Mesothelial cell of epicardium (in vitro differentiated cells): ENCODE results near the gene IFIT1. TPM values are rescaled to one million over a fixed set of nuclear protein-coding genes. Genes with fewer than 3 reads are reported as not detected.
"Not testable (repeated sequence)": the region's sequence is repeated elsewhere in the genome, so short reads cannot be mapped to it uniquely, and the experiment has no call there.

Source experiments
- DNase-seq, 2 experiments: peaks; one replicate each; pipeline ENCODE4 v3.0.0; 2021; ENCODE audit warnings: low spot score in 2 of 2; ENCODE audit not compliant: unreplicated experiment in 2 of 2
- H3K27ac Mint-ChIP-seq: 2 replicates; pipeline ENCODE4 v1.8.0; 2021; ENCODE audit warnings: mixed read lengths
- H3K27me3 Mint-ChIP-seq: 2 replicates; pipeline ENCODE4 v1.8.0; 2021; ENCODE audit warnings: low read depth, mixed read lengths
- H3K36me3 Mint-ChIP-seq: 2 replicates; pipeline ENCODE4 v1.8.0; 2021; ENCODE audit warnings: mixed read lengths
- H3K4me1 Mint-ChIP-seq: 2 replicates; pipeline ENCODE4 v1.8.0; 2021; ENCODE audit warnings: mixed read lengths
- H3K4me3 Mint-ChIP-seq: 2 replicates; pipeline ENCODE4 v1.8.0; 2021; ENCODE audit warnings: mild to moderate bottlenecking, moderate library complexity, mixed read lengths
- H3K9me3 Mint-ChIP-seq: 2 replicates; pipeline ENCODE4 v1.8.0; 2021; ENCODE audit warnings: mixed read lengths
- total RNA-seq: library from RNA; stranded (reverse); gene quantifications from 3 replicates; pipeline ENCODE4 v1.2.1, GENCODE V29; 2021
- TF ChIP-seq, protein P1 (sequence below): fragments of 200-600 bp; sonication (generic); IDR thresholded peaks from one replicate; pipeline ENCODE4 v1.5.0; 2021; ENCODE audit warnings: antibody characterized with exemption; ENCODE audit not compliant: unreplicated experiment

Gene IFIT1
- total RNA-seq, 1 donor from 2014 or later = 44.1 TPM

DNA sequence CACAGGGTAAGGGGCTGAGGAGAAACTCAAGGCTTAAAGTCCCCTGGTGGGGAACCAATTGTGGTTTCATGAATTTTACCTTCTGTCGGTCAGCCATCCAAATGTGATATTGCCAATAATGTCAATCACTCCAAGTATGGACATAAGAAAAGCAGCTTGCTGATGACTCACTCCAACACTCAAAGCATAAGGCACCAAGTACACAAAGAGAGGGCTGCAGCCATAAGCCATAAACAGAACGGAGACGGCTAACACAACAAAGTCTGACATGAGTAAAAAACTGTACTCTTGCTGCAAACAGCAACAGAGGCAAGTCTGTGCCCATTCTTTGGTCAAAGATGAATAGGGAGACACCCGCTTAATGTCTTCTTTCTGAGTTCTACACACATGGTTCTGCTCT lies 46.1 kb downstream of the IFIT1 start:
- Mint-ChIP-seq H3K4me3 (no peak overlapping the region), H3K27ac (no peak overlapping the region), H3K27me3 (peaks cover 2% of the 10 kb centered on the region), H3K36me3 (peaks cover under 1% of the 10 kb centered on the region), H3K4me1 (no peaks in the 10 kb centered on the region), H3K9me3 (peaks cover under 1% of the 10 kb centered on the region)
- no peak for DNase-seq
- TF ChIP-seq, protein P1, sequence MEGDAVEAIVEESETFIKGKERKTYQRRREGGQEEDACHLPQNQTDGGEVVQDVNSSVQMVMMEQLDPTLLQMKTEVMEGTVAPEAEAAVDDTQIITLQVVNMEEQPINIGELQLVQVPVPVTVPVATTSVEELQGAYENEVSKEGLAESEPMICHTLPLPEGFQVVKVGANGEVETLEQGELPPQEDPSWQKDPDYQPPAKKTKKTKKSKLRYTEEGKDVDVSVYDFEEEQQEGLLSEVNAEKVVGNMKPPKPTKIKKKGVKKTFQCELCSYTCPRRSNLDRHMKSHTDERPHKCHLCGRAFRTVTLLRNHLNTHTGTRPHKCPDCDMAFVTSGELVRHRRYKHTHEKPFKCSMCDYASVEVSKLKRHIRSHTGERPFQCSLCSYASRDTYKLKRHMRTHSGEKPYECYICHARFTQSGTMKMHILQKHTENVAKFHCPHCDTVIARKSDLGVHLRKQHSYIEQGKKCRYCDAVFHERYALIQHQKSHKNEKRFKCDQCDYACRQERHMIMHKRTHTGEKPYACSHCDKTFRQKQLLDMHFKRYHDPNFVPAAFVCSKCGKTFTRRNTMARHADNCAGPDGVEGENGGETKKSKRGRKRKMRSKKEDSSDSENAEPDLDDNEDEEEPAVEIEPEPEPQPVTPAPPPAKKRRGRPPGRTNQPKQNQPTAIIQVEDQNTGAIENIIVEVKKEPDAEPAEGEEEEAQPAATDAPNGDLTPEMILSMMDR = no peak

DNA sequence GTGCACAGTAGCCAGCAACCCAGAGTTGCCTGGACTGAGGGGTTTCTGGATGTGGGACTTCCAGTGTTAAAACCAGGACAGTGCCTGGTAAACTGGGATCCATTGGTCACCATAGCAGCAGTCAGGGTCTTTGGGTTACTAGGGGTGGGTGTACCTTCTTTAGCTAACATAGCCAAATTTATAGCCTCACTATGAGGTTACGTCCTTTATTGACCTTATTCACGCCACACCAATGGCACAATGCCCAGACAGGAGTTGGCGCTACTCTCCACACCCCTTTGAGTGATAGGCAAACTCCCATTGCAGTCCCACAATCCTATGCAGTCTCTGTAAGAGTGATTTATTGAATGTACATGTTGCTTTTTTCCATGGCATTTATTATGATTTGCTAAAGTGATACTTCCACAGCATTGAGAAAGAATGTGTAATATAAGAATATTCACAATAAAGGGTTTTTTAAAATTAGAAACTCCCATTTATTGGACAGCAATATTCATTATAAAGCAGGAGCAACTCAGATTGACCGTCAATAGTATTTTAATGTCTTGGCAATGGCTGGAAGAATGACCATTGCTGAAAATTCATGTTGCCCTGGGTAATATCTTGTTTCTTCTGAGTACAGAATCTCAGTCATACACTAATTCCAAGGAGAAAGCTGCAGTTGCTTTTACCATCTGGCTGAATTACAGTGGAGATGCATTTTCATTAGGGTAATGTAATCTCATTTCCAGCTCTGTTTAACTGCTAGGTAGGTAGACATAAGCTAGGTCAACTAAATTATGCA lies 48.0 kb downstream of the IFIT1 start:
- peaks cover 5% of the 10 kb centered on the region for H3K9me3 Mint-ChIP-seq
- TF ChIP-seq, protein P1 = no peak
- no peak overlapping the region for H3K27ac Mint-ChIP-seq
- no peaks in the 10 kb centered on the region for H3K4me1 Mint-ChIP-seq
- DNase-seq = no peak
- no peak overlapping the region for H3K4me3 Mint-ChIP-seq
- H3K27me3 Mint-ChIP-seq = peaks cover 2% of the 10 kb centered on the region
- peaks cover 3% of the 10 kb centered on the region for H3K36me3 Mint-ChIP-seq

DNA sequence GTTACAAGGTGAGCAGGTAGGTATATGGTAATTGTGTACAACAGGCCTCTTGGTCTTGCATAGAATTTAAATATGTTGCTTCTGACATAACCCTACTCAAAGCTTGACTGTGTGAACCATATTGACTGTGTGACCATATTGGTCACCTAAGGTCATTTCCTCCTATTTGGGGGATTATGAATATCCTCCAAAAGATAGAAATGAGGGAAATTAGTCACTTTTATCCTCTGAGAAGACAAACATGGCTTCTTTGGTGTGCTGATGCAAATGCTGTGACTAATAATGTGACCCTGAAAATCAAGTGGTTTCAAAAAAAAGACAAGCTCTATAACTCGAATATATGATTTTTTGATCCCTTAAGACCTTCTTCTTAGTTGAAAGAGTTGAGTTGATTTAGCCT lies 49.9 kb downstream of the IFIT1 start:
- TF ChIP-seq, protein P1 = no peak
- no peak overlapping the region for H3K4me3 Mint-ChIP-seq

GRCh38 chr10:89444819-89445218 lies 52.4 kb downstream of the IFIT1 start:
- not testable (repeated sequence) for H3K27ac Mint-ChIP-seq, H3K4me1 Mint-ChIP-seq, DNase-seq, H3K27me3 Mint-ChIP-seq, H3K4me3 Mint-ChIP-seq
- H3K9me3 Mint-ChIP-seq = peaks cover 26% of the 10 kb centered on the region
- H3K36me3 Mint-ChIP-seq = peaks cover 15% of the 10 kb centered on the region

More for the DNA sequence above, 49.9 kb downstream of the IFIT1 start:
- Mint-ChIP-seq H3K27me3 (peaks cover 3% of the 10 kb centered on the region), H3K4me1 (no peaks in the 10 kb centered on the region), H3K36me3 (peaks cover 11% of the 10 kb centered on the region), H3K9me3 (peaks cover 22% of the 10 kb centered on the region), H3K27ac (no peak overlapping the region)
- DNase-seq = no peak

- Mint-ChIP-seq H3K4me3 (no peak overlapping the region), H3K4me1 (peaks cover 6% of the 10 kb centered on the region), H3K27me3 (peaks cover 7% of the 10 kb centered on the region), H3K27ac (no peak overlapping the region), H3K9me3 (peaks cover 16% of the 10 kb centered on the region), H3K36me3 (peaks cover 9% of the 10 kb centered on the region)
- TF ChIP-seq, protein P1 = no peak
- no peak for DNase-seq
These were observed 58.5 kb downstream of the IFIT1 start for GRCh38 chr10:89450901-89451300.

GRCh38 chr10:89452193-89452592 lies 59.8 kb downstream of the IFIT1 start:
- H3K9me3 Mint-ChIP-seq = peaks cover 5% of the 10 kb centered on the region
- no peak overlapping the region for H3K4me3 Mint-ChIP-seq
- peaks cover 6% of the 10 kb centered on the region for H3K36me3 Mint-ChIP-seq
- no peak for DNase-seq
- H3K27me3 Mint-ChIP-seq = peaks cover 5% of the 10 kb centered on the region
- peaks cover 6% of the 10 kb centered on the region for H3K4me1 Mint-ChIP-seq
- TF ChIP-seq, protein P1 = no peak
- no peak overlapping the region for H3K27ac Mint-ChIP-seq
